GM21381 (cell line): Measurements from ENCODE around the gene PPM1E.
"Not testable (repeated sequence)": the region's sequence is repeated elsewhere in the genome, so short reads cannot be mapped to it uniquely, and the experiment has no call there.

Experiments used
- ATAC-seq: cut with Tn5 transposase; IDR thresholded peaks from one replicate; pipeline ENCODE4 v1.9.1; 2021; ENCODE audit warnings: mild to moderate bottlenecking, moderate library complexity; ENCODE audit not compliant: unreplicated experiment

Gene PPM1E

DNA sequence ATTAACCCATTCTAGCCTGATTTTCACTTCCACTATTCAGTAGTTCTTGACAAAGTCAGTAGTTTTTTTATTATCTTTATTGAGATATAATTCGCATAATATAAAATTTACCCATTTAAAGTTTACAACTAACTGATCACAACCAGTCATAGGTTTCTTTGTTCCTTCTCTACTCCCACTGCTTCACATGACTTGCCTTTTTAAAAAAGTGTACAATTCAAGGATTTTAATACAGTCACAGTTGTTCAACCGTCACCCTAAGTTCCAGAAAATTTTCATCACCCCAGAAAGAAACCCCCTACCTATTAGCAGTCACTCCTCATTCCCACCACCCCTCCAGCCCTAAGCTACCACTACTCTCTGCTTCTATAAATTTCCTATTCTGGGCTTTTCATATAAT lies 188.5 kb downstream of the PPM1E start:
- ATAC-seq: no peak

DNA sequence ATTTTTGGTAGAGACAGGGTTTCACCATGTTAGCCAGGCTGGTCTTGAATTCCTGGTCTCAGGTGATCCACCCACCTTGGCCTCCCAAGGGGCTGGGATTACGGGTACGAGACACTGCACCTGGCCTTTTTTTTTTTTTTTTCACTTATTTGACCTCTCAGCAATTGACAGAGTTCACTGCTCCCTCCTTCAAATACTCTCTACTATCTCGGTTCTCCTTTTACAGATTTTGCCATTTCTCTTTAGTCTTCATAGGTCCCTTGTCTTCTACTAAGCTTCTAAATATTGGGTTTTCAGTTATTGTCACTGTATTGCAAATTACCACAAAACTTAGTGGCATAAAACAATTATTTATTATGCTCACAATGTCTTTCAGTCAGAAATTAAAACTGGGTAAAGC lies 191.8 kb downstream of the PPM1E start:
- ATAC-seq: no peak

DNA sequence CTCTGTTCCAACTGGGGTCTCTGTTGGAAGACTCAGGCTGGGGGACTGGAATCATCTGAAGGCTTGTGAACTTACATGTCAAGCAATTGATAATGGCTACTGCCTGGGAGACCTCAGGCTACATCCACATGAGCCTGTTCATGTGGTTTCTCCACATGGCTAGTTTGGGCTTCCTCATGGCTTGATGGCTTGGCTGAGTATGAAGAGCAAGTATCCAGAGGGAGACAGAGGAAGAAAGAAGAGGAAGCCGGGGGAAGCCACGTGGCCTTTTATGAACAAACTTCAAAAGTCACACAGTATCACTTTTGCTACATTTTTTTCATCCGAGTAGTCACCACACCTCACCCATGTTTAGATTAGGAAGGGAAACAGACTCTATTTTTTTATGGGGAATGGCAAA lies 192.2 kb downstream of the PPM1E start:
- no peak for ATAC-seq

- not testable (repeated sequence) for ATAC-seq
Observed at GRCh38 chr17:58954358-58954757, 198.7 kb downstream of the PPM1E start.

DNA sequence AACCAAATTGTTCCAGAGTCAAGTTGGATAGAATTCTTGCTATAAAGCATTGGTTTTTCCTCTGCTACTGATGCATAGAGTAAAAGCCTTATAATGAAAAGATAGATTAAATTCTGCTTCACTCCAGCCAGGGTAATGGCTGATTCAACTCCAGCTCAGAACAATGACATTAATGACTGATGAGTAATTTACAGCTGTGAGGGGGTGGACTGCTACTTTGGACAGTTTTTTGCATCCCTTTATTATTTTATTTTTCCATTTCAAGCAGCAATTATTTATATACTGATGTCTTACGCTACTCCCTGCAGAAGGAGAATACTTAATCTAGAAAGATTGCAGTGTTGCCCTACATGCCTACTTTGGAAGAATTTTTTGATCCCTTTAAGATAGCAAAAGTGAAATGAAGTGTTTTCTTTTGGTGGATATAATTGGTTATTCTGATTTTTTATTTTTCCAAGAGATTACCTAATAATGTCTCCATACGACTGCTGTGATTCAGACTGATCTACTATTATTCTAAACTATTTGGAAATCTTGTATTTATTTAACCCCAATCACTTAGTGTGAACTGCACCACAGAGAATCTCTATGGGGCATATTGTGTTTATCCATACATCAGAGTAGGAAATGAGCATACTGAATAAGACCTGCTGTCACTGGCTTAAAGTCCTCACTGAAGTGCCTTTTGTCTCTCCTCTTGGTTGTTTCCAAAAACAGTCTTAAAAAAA lies 201.5 kb downstream of the PPM1E start:
- no peak for ATAC-seq

DNA sequence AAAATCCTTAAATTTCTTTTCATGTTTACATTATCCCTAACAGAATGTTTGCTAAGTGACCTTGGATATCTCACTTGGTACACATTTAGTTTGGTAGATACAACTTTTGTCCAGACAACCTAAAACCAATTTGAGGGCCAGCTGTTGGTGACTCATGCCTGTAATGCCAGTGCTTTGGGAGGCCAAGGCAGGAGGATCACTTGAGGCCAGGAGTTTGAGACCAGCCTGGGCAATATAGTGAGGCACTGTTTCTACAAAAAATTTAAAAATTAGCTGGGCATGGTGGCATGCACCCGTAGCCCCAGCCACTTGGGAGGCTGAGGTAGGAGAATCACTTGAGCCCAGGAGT lies 202.0 kb downstream of the PPM1E start:
- ATAC-seq: not testable (repeated sequence)

DNA sequence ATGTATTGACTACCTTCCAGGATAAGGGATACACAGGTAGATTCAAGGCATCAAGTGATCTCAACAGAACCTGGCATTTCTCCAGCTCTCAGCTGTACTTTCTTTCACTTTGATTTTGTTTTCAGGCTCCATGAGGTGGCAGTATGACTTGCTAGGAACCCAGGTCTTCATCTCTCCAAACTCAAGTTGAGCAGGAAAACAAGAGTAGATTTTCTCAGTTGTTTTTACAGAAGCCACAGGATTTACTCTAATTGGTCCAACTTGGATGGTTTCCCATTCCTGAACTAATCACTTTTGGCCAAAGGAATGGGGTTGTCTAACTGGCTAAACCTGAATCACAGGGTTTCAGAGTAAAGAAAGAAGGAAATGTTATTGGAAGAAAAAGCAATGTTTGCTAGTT lies 204.4 kb downstream of the PPM1E start:
- ATAC-seq: no peak

GRCh38 chr17:58965221-58965620 lies 209.6 kb downstream of the PPM1E start:
- no peak for ATAC-seq

DNA sequence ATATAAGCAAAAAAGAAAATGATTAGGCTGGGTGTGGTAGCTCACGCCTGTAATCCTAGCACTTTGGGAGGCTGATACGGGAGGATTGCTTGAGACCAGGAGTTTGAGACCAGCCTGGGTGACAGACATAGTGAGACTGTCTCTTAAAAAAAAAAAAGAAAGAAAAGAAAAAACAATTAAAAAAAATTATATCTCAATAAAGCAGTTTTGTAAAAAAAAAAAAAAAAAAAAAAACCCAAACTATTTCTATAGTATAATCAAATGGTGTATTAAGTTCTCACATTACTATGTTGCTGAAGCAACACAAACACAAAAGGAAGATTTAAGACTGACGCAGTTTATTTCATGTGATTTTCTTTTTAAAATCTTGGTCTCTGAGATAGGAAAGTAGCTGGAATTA lies 210.6 kb downstream of the PPM1E start:
- ATAC-seq: no peak

DNA sequence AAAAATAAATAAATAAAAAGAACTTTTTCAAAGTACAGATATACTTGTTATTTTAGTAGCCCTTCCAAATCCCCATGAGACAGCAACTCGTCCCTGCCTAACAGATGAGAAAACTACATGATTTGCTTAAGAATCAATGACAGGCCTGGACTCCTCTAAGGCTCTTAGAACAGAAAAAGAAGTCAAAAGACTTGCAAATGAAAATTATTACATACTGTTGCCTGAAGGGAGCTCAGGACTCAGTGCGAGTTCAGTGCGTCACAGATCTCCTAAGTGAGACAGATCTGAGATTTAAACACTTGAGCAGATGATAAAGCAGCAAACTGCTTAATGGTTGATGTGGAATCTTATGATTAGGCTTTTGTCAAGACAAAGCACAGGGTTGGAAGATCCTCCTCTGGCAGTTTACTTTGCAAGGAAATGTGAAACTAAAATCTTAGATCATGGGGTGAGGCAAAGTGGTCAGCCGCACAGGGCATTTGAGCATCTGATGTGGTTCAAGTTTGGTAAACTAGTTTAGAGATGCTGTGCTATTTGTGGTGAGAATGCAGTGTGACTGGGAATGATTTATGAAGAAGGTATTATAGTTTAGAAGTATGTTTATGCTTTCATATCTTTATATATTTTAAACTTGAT lies 212.9 kb downstream of the PPM1E start:
- ATAC-seq: no peak

- ATAC-seq: no peak
Observed at GRCh38 chr17:58969156-58969555, 213.5 kb downstream of the PPM1E start.

- no peak for ATAC-seq
Observed at GRCh38 chr17:58969612-58970011, 214.0 kb downstream of the PPM1E start.

DNA sequence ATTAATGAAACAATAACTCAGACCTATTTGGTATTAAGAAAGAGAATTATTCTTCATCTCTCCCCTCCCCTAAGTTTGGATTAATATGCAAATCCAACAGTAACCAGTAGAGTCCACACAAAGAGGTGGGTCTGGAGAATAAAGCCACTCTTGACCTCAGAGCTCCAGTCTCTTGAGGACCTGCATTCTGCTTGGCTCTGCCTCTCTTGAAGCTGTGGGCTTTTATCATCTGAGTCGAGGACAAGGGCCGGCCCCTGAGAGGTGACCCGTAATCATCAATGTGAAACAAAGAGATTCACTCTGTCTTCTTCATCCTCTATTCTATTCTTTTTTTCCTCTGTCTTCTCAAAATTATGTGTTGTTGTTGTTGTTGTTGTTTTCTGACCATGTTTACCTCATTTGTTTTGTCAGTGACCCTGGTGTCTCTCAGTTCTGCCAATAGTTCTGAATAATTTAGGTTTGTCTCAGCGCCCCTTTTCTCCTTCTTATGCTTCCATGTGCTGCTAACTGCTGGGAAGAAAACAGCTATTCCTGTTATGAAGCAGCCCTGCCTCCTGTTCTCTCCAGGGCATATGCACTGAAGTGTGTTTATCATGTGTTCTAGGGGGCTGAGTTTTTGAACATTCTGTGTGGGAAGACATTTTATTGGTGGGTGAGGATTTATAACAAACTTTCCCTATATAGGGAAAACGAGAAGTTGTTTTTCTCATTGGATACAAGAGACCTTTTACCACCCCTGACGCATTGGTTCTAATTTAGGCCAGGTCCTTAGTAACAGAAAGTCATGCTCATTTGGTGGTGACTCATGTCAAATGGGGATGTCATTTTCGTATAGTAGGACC lies 215.2 kb downstream of the PPM1E start:
- no peak for ATAC-seq

DNA sequence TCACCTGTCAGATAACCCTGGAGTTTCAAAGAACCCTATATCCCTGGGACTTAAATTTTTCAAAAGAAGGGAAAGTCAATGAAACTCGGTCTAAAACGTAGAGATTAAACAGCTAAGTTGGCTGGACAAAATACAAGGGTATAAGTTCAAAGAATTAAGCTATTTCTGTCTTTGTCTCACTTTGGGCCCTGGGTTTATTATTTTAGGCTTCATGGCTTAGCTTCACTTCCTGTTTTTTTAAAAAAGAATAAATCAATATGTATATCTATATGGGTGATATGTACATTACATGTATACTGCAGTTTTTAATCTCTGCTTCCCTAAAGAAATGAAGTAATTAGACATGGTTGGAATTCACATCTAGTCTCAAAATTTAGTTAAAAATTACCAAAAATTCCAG lies 218.7 kb downstream of the PPM1E start:
- ATAC-seq: no peak

DNA sequence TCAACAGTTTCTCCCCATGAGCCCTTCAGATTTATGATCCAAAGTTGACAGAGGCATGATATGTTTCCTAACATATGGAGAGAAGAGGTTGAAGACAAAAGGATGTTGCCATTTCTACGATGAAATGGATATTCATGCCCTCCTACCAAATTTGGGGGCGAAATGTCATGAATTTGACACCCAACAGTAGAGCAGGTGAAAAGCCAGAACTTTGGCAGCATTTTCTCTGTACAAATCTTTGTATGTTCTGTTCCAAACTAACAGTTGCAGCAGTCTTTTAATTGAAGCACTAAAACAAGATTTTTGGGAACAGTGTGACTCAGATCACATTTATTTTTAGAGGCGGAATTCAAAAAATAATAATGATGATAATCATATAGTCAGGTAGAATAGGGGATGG lies 220.9 kb downstream of the PPM1E start:
- no peak for ATAC-seq

DNA sequence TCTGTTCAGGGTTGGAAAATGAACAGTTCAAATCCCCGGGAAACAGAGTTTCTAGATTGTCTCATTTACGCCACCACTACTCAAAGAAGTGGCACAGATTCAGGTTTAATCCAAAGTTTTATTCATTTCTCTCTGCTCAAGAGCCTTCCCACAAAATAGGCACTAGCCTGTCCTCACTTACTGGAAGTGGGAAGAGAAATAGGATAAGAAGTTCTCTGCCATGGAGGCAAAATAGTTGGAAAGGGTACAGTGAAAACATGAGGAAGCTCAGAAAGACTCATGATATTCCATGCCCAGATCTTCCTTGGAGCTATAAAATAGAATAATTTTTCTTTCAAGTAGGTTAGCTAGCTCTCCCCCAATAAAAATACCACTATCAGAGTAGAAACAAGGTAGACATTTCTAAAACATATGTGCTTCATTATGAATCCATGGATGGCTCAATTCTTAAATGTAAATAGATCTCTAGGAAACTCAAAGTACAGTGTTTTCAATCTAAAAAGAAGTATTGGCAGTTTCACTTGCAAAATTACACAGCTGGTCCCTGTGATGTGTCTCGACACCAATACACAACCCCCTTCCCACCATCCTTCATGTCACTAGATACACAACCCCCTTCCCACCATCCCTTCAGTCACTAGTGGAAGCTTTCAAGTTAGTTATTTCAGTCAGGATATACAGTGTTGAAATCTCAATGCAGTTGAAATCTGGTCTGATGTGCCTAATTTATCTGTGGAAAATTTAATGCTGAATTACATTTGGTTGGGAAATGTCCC lies 225.2 kb downstream of the PPM1E start:
- no peak for ATAC-seq

GRCh38 chr17:58982626-58983025 lies 227.0 kb downstream of the PPM1E start:
- no peak for ATAC-seq

- no peak for ATAC-seq
Observed at GRCh38 chr17:58985367-58985766, 229.7 kb downstream of the PPM1E start.

DNA sequence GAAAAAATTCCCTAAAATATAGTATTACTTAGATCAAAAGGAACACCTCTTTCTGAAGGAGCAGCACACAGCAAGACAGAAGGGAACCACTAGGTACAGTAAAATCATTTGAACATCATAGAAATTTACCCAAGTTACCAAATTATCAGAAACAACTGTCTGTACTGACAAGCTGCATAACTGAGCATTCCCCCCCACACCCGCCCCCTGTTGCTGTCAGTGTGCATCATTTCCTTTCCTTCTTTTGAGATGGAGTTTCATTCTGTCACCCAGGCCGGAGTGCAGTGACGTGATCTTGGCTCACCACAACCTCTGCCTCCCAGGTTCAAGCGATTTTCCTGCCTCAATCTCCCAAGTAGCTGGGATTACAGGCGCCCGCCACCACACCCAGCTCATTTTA lies 230.3 kb downstream of the PPM1E start:
- ATAC-seq: no peak

DNA sequence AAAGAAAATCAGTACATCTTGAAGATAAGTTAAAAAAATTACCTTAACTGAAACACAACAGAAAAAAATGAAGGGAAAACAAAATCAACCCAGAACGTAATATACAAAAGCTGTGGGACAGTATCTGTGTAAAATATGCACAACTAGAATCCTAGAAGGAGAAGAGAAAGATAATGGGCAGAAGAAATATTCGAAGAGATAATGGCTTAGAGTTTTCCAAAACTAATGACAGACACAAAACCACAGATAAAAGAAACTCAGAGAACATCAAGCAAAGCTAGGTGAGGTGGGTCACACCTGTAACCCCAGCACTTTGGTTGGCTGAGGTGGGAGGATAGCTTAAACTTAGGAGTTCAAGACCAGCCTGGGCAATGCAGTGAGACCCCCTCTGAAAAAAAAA lies 234.0 kb downstream of the PPM1E start:
- no peak for ATAC-seq

DNA sequence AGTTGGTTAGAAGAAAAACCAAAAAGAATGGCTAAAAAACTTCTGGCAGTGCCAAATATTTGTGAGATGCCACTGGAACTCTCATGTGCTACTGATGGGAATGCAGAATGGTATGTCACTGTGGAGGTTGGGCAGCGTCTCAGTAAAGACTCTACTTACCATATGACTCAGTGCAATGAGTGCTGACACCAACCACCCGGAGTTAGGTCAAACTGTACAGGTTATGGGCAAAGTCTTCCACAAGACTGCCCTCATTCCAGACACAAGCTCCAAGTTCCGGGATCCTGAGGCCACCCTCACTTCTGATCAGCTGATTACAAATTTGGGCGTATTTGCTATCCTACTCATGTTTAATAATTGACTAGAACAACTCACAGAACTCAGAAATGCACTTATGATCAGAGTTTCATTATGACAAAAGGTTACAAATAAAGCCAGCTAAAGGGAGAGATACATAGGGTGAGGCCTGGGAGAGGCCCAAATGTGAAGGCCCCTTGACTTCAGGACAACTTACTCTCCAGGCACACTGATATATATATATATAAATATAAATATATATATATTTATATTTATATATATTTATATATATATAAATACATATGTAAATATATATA lies 236.2 kb downstream of the PPM1E start:
- ATAC-seq: peak; percentile 81
